GM18505 (cell line): ENCODE results near the gene SRGN.
A peak's percentile ranks its signal among the peaks of the same experiment; 100 is the strongest.

Experiments
- ATAC-seq: cut with Tn5 transposase; IDR thresholded peaks from one replicate; pipeline ENCODE4 v1.9.1; 2021; ENCODE audit not compliant: unreplicated experiment
- POLR2A ChIP-seq: IDR thresholded peaks from 4 replicates; pipeline ENCODE4 v1.6.1; 2011; ENCODE audit warnings: borderline replicate concordance; ENCODE audit not compliant: insufficient read depth, insufficient read length; ENCODE audit errors: extremely low read depth

SRGN gene

DNA sequence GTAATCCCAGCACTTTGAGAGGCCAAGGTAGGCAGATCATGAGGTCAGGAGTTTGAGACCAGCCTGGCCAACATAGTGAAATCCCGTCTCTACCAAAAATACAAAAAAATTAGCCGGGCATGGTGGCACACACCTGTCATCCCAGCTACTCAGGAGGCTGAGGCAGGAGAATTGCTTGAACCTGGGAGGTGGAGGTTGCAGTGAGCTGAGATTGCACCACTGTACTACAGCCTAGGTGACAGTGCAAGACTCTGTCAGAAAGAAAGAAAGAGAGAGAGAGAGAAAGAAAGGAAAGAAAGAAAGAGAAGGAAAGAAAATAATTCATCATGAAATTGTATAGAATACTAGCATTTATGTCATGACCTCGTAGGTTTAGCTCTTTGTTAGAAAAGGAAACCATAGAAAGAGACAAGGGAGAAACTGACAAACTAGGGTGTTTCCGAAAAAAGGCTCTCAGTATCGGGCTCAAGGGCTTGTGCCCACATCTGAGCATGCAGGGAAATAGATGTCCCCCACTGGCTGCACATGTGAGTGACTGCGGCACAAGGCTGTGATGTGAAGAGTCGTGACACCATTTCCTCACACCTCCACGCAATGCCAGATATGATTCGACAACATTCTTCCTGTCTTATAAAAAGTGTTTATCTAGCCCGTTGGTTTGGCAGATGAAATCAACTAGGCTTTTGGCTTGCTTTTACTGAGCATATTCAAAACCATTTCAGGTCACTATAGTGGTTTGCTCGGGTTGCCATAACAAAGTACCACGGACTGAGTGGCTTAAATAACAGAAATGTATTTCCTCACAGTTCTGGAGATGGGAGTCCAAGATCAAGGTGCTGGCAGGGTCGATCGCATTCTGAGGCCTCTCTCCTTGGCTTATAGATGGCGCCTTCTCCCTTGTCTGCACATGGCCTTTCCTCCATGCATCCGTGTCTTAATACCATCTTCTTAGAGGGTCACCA, 2.0 kb downstream of the SRGN start:
- peak; percentile 60 for TF ChIP-seq POLR2A
- ATAC-seq: no peak

- ATAC-seq: no peak
- no peak for TF ChIP-seq POLR2A
Observed at GRCh38 chr10:69090685-69091084, 2.8 kb downstream of the SRGN start.

- no peak for TF ChIP-seq POLR2A
- no peak for ATAC-seq
Observed at GRCh38 chr10:69091143-69091651, 3.3 kb downstream of the SRGN start.

- no peak for TF ChIP-seq POLR2A
- no peak for ATAC-seq
Observed at GRCh38 chr10:69092959-69093850, 5.3 kb downstream of the SRGN start.

DNA sequence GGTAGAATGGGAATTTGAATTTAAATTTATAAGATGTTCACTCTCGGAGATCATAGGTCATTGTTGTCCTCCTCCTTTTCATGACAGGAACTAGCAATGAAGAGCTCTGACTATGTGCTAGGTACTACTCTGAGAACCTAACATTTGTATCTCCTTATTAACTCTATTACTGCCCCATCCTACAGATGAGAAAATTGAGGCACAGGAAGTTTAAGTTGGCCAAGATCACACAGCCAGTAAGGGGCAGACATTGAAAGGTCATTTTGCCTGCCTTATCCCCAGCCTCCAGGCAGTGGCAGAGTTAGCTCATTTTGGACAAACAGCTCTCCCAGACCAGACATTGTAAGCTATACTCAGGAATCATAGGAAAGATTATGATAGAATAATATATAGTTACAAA, 6.0 kb downstream of the SRGN start:
- no peak for TF ChIP-seq POLR2A
- ATAC-seq: no peak

- ATAC-seq: peak; percentile 77
- TF ChIP-seq POLR2A: no peak
Observed at GRCh38 chr10:69096045-69096444, 8.1 kb downstream of the SRGN start.

- ATAC-seq: no peak
- no peak for TF ChIP-seq POLR2A
Observed at GRCh38 chr10:69097729-69098128, 9.8 kb downstream of the SRGN start.

GRCh38 chr10:69100136-69100872, 12.4 kb downstream of the SRGN start:
- no peak for ATAC-seq
- TF ChIP-seq POLR2A: peak; percentile 33

DNA sequence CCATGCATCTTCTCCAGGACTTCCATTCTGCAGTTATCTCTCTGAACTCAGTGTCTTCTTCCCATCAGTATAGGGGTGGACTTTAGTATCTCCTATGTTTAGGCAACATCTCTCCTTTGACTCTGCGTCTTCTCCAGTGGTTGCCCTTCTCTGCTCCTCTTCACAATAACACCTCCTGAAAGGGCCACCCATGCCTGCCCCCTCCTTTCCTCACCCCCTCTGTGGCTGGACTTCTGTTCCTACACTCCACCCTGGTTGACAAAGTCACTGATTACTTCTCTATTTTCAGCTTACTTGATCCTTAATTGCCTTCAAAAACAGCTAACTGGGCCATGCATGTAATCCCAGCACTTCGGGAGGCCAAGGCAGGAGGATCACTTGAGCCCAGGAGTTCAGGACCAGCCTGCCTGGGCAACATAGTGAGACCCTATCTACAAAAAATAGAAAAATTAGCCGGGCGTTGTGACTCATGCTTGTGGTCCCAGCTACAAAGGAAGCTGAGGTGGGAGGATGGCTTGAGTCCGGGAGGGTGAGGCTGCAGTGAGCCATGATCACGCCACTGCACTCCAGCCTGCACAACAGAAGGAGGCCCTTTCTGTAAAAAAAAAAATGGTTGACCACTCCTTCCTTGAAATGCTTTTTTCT, 13.7 kb downstream of the SRGN start:
- TF ChIP-seq POLR2A: no peak
- no peak for ATAC-seq

DNA sequence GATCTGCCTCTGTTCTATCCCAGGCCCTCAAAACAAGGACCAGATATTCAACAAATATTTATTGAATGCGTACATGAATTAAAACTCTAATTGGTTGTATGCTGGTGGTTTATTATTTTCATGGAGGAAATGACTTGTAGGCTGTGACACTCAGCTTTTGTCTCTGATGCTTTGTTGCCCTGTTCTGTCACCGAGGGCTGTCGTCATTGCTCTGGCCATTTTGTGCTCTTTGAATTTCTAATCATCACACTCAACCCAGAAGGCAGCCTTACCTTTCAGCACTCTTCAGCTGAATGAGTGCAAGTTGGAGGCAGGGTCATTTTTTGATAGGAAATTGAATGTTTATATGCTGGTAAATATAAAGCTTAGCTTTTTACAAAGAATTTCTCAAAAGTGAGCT, 14.5 kb downstream of the SRGN start:
- ATAC-seq: no peak
- no peak for TF ChIP-seq POLR2A

- no peak for TF ChIP-seq POLR2A
- no peak for ATAC-seq
Observed at GRCh38 chr10:69103784-69104183, 15.9 kb downstream of the SRGN start.

DNA sequence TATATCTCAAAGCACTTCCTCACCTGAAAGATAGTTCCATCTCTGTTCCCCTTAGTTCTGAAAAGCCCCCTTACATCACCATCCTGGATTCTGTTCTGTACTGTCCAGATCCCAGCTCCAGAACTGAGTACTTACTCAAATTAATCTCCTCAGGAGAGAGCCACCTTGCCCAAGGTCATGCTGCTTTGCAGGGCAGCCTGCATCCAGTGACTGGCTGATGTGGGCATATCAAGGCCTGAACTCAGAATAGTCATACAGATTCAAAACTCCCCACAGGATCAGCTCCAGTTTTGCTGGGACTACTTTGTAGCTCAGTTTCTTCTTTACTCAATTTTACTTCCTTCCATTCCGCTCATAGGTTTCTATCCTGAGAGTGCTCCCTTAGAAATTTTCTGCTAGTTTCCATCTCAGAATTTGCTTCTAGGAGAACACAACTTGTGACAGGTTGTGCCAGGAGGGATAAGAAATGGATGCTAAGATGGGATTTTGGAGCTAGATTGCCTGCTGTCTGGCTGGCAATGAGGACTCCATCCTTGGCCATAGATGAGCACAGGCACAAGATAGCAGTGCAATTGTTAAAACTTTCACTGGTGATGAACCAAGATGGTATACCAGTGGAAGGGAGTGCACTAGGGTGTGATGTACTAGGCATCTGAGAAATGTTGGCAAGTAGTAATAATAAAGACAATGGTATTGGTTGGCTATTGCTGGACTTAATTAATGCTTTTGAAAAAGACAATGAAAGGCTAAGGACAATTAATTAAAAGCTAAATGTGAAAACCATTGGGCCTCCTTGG, 17.3 kb downstream of the SRGN start:
- ATAC-seq: no peak
- no peak for TF ChIP-seq POLR2A

- TF ChIP-seq POLR2A: no peak
- no peak for ATAC-seq
Observed at GRCh38 chr10:69107176-69107490, 19.2 kb downstream of the SRGN start.

DNA sequence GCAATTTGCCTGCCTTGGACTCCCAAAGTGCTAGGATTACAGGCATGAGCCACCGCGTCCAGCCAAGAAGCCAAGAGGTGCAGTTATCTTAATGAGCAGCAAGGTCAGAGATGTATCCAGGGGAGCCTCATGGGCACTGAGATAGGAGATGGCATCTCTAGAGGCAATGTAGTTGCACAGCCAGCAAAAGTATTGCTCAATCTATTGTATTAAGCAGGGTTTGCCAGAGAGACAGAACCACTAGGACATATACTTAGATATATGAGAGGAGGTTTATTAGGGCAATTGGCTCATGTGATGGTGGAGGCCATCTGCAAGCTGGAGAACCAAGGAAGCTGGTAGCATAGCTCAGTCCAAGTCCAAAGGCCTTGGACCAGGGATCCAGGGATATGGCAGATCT, 19.8 kb downstream of the SRGN start:
- no peak for TF ChIP-seq POLR2A
- ATAC-seq: no peak
